VCaP (cell line): ENCODE results near the gene MED17.
A peak's percentile ranks its signal among the peaks of the same experiment; 100 is the strongest.

Experiments used
- H3K27ac ChIP-seq: fragments of 450-650 bp; 2 replicates; pipeline ENCODE4 v1.5.1; 2017
- CTCF ChIP-seq: fragments of 450-650 bp; conservative IDR thresholded peaks from 2 replicates; pipeline ENCODE4 v1.5.1; 2017; ENCODE audit warnings: mild to moderate bottlenecking, moderate library complexity

MED17 gene

GRCh38 chr11:93844568-93844967, 60.5 kb downstream of the MED17 start:
- no peak overlapping the region for H3K27ac ChIP-seq
- no peak for TF ChIP-seq CTCF

GRCh38 chr11:93845181-93846092, 61.4 kb downstream of the MED17 start:
- no peak overlapping the region for H3K27ac ChIP-seq
- no peak for TF ChIP-seq CTCF

GRCh38 chr11:93846411-93846810, 62.3 kb downstream of the MED17 start:
- H3K27ac ChIP-seq = no peak overlapping the region
- TF ChIP-seq CTCF = no peak

GRCh38 chr11:93849201-93849600, 65.1 kb downstream of the MED17 start:
- H3K27ac ChIP-seq = peak overlapping the region; percentile 92
- no peak for TF ChIP-seq CTCF

- peak; percentile 38 for TF ChIP-seq CTCF
- H3K27ac ChIP-seq = peak overlapping the region; percentile 92
Measured at GRCh38 chr11:93849751-93850593, 65.9 kb downstream of the MED17 start.

- H3K27ac ChIP-seq = peak within 1 kb of the TSS; percentile 92
- no peak for TF ChIP-seq CTCF
Measured at GRCh38 chr11:93850594-93851018, 66.5 kb downstream of the MED17 start, which contains the start of gene VSTM5. VSTM5 (minus strand) TSS chr11:93850618; CDS start chr11:93850502, 116 bp downstream.

GRCh38 chr11:93852242-93852641, 68.2 kb downstream of the MED17 start:
- TF ChIP-seq CTCF = no peak
- no peak overlapping the region for H3K27ac ChIP-seq
